ENCODE data around the gene BANK1. TPM values are rescaled to one million over a fixed set of nuclear protein-coding genes. Genes with fewer than 3 reads are reported as not detected.

BANK1 gene
- total RNA-seq, 1 experiment from 2014 or later = not detected

DNA sequence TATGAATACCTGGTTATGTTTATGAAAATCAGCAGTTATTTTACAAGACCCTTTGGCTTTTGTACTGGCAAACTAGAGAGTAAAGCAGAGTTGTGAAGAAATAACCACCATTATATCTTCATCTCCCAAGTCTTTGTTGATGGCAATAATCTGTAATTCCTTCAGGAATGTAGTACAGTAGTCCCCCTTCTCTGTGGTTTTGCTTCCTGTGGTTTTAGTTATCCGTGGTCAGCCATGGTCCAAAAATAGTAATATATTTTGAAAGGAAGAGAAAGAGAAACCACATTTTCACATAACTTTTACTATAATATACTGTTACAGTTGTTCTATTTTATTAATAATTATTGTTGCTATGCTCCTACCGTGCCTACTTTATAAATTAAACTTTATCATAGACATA is 27.8 kb downstream of the BANK1 start:
- no peak for DNase-seq (ENCODE audit: low read depth)

DNA sequence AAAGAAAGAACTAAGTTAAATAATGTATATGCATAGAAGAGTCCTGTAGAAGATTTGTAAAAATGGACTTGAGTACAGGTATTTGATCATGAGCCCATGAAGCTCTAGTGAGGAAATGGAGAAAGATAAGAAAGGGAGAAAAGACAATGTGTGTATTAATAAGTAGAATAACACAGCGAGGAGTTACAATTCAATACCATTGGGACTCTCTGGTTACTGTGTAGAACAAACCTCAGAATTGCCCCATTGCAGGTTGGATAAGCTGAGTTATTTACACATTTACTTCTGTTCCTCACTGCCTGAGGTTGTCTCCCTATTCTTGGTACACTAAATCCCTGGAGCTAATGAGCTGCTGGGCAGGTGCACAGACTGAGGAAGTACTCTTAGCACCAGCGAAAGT is 33.3 kb downstream of the BANK1 start:
- no peak for DNase-seq (ENCODE audit: low read depth)

DNA sequence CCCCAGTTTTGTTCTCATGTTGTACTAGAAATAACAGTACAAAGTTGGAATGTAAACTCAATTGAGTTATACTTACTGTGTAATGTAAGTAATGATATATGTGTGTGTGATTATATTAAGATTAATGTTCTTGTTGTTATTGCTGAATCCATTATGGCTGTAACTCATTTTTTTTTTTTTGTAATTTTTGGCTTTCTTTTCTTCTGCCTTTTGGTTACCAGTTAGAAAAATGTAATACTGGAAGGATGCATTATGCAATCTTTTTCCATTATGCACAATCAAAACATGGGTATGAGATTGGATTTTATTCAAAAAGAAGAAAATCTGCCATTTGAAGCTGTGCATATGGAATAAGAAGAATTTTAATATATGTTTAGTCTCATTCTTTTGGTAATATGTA is 34.0 kb downstream of the BANK1 start:
- no peak for DNase-seq (ENCODE audit: low read depth)

DNA sequence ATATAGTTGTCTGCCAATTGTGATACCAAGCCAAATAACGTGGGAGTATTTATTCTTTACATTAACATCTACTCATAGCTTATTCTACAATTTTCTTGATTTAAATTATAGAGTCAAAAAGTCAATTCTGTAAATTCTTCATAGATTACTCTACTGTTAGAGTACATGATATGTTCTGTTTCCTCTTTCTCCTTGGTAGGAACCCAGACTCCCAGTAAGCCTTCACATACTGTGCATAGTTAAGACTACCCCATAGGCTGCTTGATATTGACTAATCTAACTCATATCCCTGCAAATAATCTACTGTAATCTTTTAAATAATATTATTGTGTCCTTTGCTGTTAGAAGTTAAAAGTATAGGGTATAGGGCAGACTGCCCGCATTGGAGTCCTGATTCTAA is 35.4 kb downstream of the BANK1 start:
- DNase-seq (ENCODE audit: low read depth) = no peak

DNA sequence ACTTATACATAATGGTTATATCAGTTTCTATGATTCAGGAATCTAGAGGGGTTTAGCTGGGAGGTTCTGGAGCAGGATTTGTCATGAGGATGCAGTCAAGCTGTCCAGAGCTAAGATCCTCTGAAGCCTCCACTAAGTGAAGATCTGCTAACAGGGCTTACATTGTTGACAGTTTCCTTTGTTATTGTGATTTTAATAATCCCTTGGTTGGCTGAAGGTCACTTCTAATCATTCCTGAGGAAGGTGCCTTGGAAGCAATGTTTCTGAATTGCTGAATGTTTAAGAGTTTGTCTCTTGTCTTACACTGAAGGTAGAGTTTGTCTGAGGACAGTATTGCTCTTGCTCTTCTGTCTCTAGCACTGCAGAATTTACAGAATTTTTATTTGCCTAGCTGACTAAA is 41.3 kb downstream of the BANK1 start:
- no peak for DNase-seq (ENCODE audit: low read depth)

DNA sequence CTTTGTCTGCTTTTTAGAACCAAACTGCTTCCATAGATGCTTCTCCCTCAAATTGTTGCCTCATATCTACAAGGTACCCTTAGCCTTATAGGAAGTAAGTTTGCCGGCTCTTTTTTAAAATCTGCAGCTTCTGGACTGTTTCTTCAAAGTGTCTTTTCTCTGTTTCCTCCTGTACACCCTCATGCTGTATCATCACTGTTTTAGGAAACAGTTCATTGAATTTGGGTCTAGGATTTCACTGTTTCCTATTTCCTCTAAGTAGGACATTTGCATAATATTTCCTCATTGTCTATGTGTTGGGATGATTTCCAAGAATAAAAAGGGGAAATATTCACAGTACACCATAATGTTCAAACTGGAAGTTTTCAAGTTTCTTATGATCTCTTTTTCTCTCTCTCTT is 43.0 kb downstream of the BANK1 start:
- no peak for DNase-seq (ENCODE audit: low read depth)

DNA sequence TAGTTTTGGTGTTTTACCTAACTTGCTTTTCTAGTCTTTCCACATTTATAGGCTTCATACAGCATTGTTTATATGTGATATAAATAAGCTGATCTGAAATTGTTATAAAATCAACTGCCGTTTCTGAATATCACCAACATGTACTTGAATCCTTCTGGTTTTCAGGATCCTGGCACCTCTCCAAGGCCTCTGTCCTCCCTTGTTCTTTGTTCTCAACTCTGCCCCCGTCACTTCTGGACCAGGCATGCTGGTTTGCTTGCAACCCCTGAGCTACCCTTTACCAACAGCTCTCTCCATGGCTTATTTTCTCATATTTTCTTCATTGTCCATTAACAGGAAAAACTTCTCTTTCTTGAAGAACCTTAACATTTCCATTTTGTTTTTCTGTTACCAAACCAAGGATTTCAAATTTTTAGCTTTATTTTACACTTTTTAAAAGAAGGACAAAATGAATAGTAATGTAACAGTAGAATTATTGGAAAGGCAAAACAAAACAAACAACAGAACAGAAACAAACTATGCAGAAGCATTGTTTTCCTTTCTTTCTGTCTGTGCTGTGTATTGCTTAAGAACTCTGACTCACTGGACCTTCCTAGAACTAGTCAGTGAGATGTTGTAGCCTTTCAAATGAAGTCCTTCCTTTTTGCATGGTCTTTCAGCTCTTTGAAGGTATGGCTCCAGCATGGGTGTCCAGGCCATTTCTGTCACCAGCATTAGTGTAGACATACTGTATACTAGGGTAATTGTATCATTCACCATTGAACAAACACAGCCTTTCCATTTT is 44.8 kb downstream of the BANK1 start:
- DNase-seq (ENCODE audit: low read depth) = no peak

DNA sequence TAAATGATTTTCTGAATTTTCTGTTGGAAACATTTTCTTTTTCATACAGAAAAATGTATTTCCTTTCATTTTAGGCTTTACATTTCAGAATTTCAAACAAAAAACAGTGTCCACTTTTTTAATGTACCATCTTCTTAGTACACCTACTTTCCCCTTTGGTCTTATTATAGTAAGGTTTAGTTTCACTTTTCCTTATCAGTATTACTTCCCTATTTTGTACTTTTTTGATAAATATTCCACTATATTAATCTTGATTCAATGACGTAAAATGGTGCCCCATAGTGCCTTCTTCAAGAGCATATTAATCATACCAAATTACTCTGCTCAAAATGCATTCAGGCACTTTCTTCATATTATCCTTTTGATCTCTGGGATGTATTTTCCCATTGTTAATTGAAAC is 52.5 kb downstream of the BANK1 start:
- DNase-seq (ENCODE audit: low read depth) = no peak

DNA sequence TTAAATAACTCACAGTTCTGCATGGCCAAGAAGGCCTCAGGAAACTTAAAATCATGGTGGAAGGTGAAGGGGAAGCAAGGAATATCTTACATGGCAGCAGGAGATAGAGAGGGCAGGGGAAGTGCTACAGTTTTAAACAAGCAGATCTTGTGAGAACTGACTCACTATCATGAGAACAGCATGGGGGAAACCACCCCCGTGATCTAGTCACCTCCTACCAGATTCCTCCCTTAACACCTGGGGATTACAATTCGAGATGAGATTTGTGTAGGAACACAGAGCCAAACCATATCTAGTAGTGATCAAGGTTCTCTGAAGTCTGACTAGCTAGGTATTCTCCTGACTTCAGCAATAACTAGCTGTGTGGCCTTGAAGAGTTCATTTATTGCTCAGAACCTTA is 56.0 kb downstream of the BANK1 start:
- no peak for DNase-seq (ENCODE audit: low read depth)

DNA sequence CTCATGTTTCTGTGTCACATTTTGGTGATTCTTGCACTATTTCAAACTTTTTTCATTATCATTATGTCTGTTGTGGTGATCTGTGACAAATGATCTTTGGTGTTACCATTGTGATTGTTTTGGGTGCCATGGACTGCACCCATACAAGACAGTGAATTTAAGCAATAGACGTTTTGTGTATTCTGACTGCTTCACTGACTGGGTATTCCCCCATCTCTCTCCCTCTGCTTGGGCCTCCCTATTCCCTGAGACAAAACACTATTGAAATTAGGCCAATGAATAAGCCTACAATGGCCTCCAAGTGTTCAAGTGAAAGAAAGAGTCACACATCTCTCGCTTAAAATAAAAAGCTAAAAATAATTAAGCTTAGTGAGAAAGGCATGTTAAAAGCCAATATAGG is 60.2 kb downstream of the BANK1 start:
- no peak for DNase-seq (ENCODE audit: low read depth)

DNA sequence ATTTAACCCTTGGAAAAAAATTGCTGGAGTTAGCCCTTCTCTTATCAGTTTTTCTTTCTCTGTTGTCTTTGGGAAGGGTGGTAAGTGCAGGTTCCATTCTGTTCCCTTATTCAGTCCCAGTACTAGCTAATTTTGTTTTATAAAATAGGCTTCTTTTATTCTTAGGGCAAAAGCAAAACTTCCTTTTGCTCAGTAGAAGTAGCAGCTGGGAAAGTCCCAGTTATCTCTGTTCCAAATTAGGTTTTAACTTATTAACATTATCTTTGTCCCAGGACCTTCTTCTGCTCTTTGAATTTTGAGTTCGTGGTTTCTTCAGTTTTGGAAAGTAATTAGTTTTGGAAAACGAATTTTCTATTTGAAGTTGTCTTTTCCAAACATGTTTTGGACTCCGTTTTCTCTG is 61.1 kb downstream of the BANK1 start:
- DNase-seq (ENCODE audit: low read depth) = no peak

DNA sequence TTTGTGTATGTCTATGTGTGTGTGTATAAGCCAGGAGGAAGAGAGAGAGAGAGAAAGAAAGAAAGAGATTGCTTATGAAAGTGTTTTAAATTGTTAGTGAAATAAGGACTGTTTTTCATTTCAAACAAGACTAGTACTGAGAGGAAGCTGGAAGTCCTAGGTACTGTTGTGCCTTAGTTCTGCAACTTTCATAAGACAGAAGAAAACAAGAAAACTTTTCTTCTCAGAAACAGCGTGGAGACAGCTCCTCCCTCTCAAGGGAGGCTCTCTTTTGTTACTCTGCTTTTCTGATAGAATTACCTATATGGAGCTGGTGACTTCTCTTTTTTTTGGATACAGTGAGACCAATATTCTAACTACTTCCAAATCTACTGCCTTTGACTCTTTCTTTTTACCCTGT is 62.5 kb downstream of the BANK1 start:
- DNase-seq (ENCODE audit: low read depth) = no peak

DNA sequence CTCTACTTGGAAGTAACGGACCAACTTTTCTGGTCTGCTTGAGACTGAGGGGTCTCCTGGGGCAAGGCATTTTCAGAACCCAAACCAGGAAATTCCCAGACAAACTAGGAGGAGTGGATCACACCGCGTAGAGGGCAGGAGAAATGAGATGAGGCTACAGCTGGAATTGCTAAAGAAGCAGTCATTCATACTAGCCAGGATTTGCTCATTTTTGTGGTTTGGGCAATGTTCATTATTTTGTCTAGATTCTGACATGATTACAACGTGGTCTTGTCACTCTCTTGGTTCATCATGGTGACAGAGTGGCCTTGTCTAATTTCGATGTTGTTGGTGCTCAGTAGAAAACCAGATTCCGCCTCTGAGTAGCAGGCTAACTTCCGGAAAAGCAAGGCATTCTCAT is 63.2 kb downstream of the BANK1 start:
- peak; percentile 0 for DNase-seq (ENCODE audit: low read depth)

DNA sequence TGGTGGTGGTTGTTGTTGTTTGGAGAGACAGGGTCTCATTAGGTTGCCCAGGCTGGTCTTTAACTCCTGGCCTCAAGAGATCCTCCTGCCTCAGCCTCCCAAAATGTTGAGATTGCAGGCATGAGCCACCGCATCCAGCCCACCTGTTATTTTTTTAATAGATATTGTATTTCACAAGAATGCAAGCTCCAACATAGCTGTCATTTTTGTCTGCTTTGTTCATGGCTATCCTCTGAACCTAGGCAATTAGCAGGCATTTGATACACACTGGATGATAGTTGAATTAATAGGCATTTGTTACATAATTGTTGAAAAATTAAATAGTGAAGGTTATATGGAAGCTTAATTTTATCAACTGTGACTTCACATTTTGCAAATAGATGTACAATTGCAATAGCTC is 64.7 kb downstream of the BANK1 start:
- DNase-seq (ENCODE audit: low read depth) = no peak

DNA sequence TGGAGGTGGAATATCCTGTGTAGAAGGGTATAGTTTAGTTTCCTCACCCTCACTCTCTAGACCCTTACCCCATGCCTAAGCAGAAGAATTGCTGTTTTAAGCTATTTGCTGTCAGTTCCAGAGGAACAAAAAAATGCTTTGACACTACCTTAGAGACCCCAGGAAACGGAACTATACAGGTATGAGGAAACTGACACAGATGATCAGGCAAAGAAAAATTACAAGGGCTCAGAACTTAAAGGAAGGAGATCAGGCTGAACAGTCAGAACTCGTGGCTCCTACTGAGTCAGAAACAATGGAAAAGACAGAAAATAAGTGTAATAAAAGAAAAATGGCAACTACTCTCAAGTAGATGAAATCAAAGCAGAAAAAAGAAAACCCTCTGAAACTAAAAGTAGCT is 65.6 kb downstream of the BANK1 start:
- no peak for DNase-seq (ENCODE audit: low read depth)

DNA sequence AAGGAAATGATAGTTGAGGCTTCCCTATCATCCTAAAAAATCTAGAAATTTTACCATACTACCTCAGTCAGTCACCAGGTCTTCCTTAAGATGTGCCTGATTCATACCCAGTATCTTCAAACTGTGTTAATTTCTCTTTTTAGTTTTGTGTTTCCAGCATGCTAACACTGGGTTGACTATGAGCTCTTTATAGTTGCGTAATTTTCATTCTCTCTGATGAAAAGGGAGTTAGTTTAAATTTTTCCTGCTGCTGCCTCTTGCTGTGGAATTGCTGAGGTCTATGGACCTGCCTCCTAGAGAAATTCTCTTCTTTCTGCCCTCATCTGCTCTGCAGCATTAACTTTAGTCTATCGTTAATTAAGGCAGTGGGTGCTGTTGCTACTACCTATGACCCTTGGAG is 66.6 kb downstream of the BANK1 start:
- no peak for DNase-seq (ENCODE audit: low read depth)

DNA sequence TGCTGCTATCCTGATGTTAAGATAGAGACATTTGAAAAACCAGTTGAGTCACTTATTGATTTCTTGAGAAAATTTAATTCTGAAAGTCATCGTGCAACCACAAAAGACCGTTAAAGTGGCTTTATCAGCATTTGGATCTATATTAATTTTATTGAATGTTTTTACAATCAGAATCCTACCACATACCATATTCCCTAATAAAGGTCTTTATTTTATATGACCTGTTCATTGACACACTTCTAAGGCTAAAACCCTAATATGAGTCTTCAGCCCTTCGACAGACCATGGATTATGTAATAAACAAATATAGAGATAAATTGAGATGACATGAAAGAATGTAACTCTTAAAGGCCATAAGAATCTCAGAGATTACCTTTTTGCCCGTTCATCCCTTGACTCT is 68.1 kb downstream of the BANK1 start:
- no peak for DNase-seq (ENCODE audit: low read depth)

DNA sequence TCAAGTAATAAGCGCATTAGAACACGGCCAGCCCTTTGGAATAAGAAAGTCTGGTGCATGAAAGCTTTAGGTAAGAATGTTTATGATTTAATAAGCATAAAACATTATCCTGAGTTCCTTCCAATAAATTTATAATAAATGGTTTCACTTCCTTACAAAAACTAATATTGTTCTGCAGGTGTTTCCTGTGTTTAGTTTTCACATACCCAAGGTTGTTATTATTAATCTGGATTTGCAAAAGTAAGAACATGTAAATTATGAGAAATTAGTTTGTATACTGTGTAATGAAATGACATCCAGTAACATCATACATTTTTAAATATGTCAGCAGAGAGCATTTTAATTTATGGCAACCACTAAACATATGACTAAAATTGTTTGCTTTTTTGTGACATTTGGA is 72.1 kb downstream of the BANK1 start:
- no peak for DNase-seq (ENCODE audit: low read depth)

DNA sequence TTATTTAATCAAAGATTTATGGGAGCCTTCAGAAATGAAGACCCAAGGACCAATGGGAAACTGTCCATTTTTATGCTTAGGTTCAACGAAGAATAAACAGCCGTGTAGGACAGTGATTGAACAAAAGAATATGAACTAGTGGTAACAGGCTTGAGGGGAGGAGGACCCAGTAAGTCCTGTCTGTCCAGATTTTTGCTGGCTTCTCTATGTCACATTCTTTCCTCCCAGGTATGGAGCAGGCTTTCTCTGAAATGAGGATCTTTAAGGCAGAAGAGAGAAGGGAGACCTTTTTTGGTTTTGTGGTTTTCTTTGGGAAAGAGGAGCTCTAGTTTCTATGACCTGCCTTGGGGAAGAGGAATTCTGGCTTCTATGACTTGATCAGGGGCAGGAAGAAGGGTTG is 74.1 kb downstream of the BANK1 start:
- no peak for DNase-seq (ENCODE audit: low read depth)

DNA sequence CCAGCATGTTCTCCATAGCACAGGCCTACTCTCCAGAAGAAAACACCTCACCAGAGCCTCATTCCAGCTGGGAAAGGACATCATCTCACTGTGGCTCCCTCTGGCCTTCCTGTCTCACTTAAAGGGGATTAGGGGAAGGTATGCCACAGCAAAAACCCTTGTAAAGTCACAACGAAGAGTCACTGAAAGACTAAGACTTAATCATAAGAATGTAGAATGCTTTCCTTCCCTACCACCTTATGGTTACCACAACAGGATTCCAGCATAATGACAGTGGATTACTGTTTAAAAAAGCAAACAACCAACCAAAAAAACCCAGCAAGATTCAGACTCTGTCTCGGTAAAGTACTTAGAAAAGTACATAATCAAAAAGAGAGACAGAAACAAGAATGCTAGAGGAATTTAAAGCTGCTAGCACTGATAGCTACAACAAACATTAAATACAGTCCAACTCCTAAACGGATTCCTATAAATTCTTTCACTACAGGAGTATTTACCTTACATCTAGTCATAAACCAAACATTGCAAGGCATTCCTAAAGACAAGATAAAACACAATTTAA is 75.1 kb downstream of the BANK1 start:
- peak; percentile 5 for DNase-seq (ENCODE audit: low read depth)

DNA sequence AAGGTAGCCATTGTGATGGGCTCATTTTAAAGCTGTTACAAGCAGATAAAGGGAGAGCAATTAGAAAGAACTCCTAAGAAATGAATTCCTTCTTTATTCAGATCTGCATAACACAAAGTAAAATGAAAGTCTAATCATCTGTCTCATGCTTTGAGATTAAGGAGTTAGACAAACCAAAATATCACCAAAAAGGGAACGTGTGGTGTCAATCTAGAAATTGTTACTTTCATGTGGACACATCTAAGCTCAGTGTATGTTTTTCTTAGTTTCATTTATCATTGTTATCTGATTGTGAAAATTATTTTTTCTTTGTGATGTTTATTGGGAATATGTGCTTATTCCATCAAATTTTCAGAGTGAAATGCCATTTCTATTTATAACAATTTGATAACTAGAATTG is 80.3 kb downstream of the BANK1 start:
- DNase-seq (ENCODE audit: low read depth) = no peak

DNA sequence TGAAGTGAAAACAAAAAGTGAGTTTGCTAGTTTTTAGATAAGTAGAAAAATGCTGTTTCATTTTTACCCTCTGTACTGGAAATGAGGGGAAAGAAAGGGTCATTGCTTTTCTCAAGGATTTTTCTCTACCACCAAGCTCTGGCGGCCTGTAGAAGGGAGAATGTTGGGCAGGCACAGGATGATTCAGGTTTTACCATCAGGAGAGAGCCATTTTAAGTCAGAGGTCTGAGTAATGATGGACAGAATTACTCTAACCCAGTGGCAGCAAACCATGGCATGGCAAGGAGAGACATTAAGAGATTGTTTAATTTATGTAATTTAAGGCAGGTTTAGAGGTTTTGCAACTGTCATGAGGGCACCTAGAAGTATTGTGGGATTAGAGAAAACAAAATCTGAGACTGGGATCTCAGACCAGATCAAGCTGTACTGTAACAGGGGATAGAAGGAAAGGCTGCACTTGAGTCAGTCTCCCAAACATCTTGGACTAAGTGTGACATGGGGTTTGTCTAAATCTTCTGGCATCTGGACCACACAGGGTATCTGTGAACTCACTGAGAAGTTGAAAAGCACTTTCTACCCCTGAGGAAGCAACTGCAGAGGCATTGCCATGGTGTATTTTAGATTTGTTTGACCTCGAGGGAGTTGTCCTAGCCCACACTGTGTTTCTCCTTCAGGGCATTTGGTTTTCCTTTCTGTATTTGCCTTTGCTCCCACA is 81.6 kb downstream of the BANK1 start:
- DNase-seq (ENCODE audit: low read depth) = no peak

DNA sequence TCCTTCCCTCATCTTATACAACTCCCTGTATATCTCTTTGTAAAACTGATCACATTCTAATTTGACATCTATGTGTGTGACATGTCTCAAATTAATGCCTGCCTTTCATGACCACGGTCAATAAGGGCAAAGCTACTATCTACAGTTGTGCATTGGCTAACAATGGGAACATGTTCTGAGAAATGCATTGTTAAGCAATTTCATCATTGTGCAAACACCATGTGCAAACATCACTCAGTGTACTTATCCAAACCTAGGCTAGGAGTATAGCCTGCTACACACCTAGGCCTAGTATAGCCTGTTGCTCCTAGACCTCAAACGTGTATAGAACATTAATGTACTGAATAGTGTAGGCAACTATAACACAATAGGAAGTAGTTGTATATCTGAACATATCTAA is 95.0 kb downstream of the BANK1 start:
- no peak for DNase-seq (ENCODE audit: low read depth)
